Measurements from ENCODE around the gene RAPGEF4. TPM values are rescaled to one million over a fixed set of nuclear protein-coding genes. Genes with fewer than 3 reads are reported as not detected.

Gene RAPGEF4
- total RNA-seq, 1 donor from 2014 or later = 0.91 TPM

- no peak for DNase-seq (ENCODE audit: low spot score)
- H3K4me3 Mint-ChIP-seq (ENCODE audit: low read depth) = no peak overlapping the region
- H3K27ac Mint-ChIP-seq = no peak overlapping the region
- H3K4me1 Mint-ChIP-seq (ENCODE audit: low read depth) = no peaks in the 10 kb centered on the region
- H3K9me3 Mint-ChIP-seq = peaks cover 13% of the 10 kb centered on the region
- no peaks in the 10 kb centered on the region for H3K27me3 Mint-ChIP-seq (ENCODE audit: low read depth)
- intact Hi-C loops (cut with micrococcal nuclease) = no loop called here
- H3K36me3 Mint-ChIP-seq (ENCODE audit: low read depth) = no peaks in the 10 kb centered on the region
These were observed 27.4 kb downstream of the RAPGEF4 start for GRCh38 chr2:172763079-172763478.

GRCh38 chr2:172765662-172766061 lies 30.0 kb downstream of the RAPGEF4 start:
- Mint-ChIP-seq H3K4me3 (ENCODE audit: low read depth) (no peak overlapping the region), H3K4me1 (ENCODE audit: low read depth) (no peaks in the 10 kb centered on the region), H3K27ac (no peak overlapping the region), H3K36me3 (ENCODE audit: low read depth) (no peaks in the 10 kb centered on the region), H3K9me3 (peaks cover 6% of the 10 kb centered on the region), H3K27me3 (ENCODE audit: low read depth) (no peaks in the 10 kb centered on the region)
- intact Hi-C loops (cut with micrococcal nuclease) = no loop called here
- DNase-seq (ENCODE audit: low spot score) = no peak

GRCh38 chr2:172768401-172768800 lies 32.8 kb downstream of the RAPGEF4 start:
- no peaks in the 10 kb centered on the region for H3K4me1 Mint-ChIP-seq (ENCODE audit: low read depth)
- no peak overlapping the region for H3K27ac Mint-ChIP-seq
- H3K4me3 Mint-ChIP-seq (ENCODE audit: low read depth) = no peak overlapping the region
- DNase-seq (ENCODE audit: low spot score) = no peak
- intact Hi-C loops (cut with micrococcal nuclease) = no loop called here
- no peaks in the 10 kb centered on the region for H3K27me3 Mint-ChIP-seq (ENCODE audit: low read depth)
- H3K36me3 Mint-ChIP-seq (ENCODE audit: low read depth) = no peaks in the 10 kb centered on the region
- H3K9me3 Mint-ChIP-seq = no peaks in the 10 kb centered on the region

- H3K4me1 Mint-ChIP-seq (ENCODE audit: low read depth) = no peaks in the 10 kb centered on the region
- H3K4me3 Mint-ChIP-seq (ENCODE audit: low read depth) = no peak overlapping the region
- H3K36me3 Mint-ChIP-seq (ENCODE audit: low read depth) = no peaks in the 10 kb centered on the region
- intact Hi-C loops (cut with micrococcal nuclease) = no loop called here
- no peaks in the 10 kb centered on the region for H3K9me3 Mint-ChIP-seq
- H3K27me3 Mint-ChIP-seq (ENCODE audit: low read depth) = peaks cover 9% of the 10 kb centered on the region
- DNase-seq (ENCODE audit: low spot score) = no peak
- no peak overlapping the region for H3K27ac Mint-ChIP-seq
These were observed 34.2 kb downstream of the RAPGEF4 start for GRCh38 chr2:172769879-172770278.

GRCh38 chr2:172770887-172771286 lies 35.2 kb downstream of the RAPGEF4 start:
- no peaks in the 10 kb centered on the region for H3K4me1 Mint-ChIP-seq (ENCODE audit: low read depth)
- intact Hi-C loops (cut with micrococcal nuclease) = no loop called here
- peaks cover 9% of the 10 kb centered on the region for H3K27me3 Mint-ChIP-seq (ENCODE audit: low read depth)
- H3K9me3 Mint-ChIP-seq = no peaks in the 10 kb centered on the region
- no peak overlapping the region for H3K4me3 Mint-ChIP-seq (ENCODE audit: low read depth)
- H3K36me3 Mint-ChIP-seq (ENCODE audit: low read depth) = no peaks in the 10 kb centered on the region
- H3K27ac Mint-ChIP-seq = no peak overlapping the region
- no peak for DNase-seq (ENCODE audit: low spot score)

- Mint-ChIP-seq H3K4me1 (ENCODE audit: low read depth) (no peaks in the 10 kb centered on the region), H3K27ac (no peak overlapping the region), H3K4me3 (ENCODE audit: low read depth) (no peak overlapping the region), H3K27me3 (ENCODE audit: low read depth) (peaks cover 15% of the 10 kb centered on the region), H3K36me3 (ENCODE audit: low read depth) (no peaks in the 10 kb centered on the region), H3K9me3 (no peaks in the 10 kb centered on the region)
- DNase-seq (ENCODE audit: low spot score) = no peak
- intact Hi-C loops (cut with micrococcal nuclease) = no loop called here
These were observed 37.0 kb downstream of the RAPGEF4 start for GRCh38 chr2:172772633-172773032.

- Mint-ChIP-seq H3K4me1 (ENCODE audit: low read depth) (no peaks in the 10 kb centered on the region), H3K4me3 (ENCODE audit: low read depth) (no peak overlapping the region), H3K36me3 (ENCODE audit: low read depth) (no peaks in the 10 kb centered on the region), H3K27ac (no peak overlapping the region), H3K27me3 (ENCODE audit: low read depth) (peaks cover 18% of the 10 kb centered on the region), H3K9me3 (no peaks in the 10 kb centered on the region)
- intact Hi-C loops (cut with micrococcal nuclease) = no loop called here
- DNase-seq (ENCODE audit: low spot score) = no peak
These were observed 38.7 kb downstream of the RAPGEF4 start for GRCh38 chr2:172774302-172774701.

- Mint-ChIP-seq H3K27me3 (ENCODE audit: low read depth) (peaks cover 27% of the 10 kb centered on the region), H3K9me3 (no peaks in the 10 kb centered on the region), H3K4me3 (ENCODE audit: low read depth) (no peak overlapping the region), H3K36me3 (ENCODE audit: low read depth) (no peaks in the 10 kb centered on the region), H3K27ac (no peak overlapping the region), H3K4me1 (ENCODE audit: low read depth) (no peaks in the 10 kb centered on the region)
- intact Hi-C loops (cut with micrococcal nuclease) = no loop called here
- no peak for DNase-seq (ENCODE audit: low spot score)
These were observed 39.7 kb downstream of the RAPGEF4 start for GRCh38 chr2:172775319-172775718.

- intact Hi-C loops (cut with micrococcal nuclease) = no loop called here
- Mint-ChIP-seq H3K27ac (no peak overlapping the region), H3K4me3 (ENCODE audit: low read depth) (no peak overlapping the region), H3K27me3 (ENCODE audit: low read depth) (peaks cover 31% of the 10 kb centered on the region), H3K36me3 (ENCODE audit: low read depth) (no peaks in the 10 kb centered on the region), H3K9me3 (no peaks in the 10 kb centered on the region), H3K4me1 (ENCODE audit: low read depth) (no peaks in the 10 kb centered on the region)
- no peak for DNase-seq (ENCODE audit: low spot score)
These were observed 41.8 kb downstream of the RAPGEF4 start for GRCh38 chr2:172777431-172777830.

- H3K4me3 Mint-ChIP-seq (ENCODE audit: low read depth) = no peak overlapping the region
- H3K9me3 Mint-ChIP-seq = no peaks in the 10 kb centered on the region
- no peaks in the 10 kb centered on the region for H3K36me3 Mint-ChIP-seq (ENCODE audit: low read depth)
- no peaks in the 10 kb centered on the region for H3K4me1 Mint-ChIP-seq (ENCODE audit: low read depth)
- peaks cover 27% of the 10 kb centered on the region for H3K27me3 Mint-ChIP-seq (ENCODE audit: low read depth)
- no peak for DNase-seq (ENCODE audit: low spot score)
- intact Hi-C loops (cut with micrococcal nuclease) = no loop called here
- no peak overlapping the region for H3K27ac Mint-ChIP-seq
These were observed 47.0 kb downstream of the RAPGEF4 start for GRCh38 chr2:172782506-172783164.

- H3K9me3 Mint-ChIP-seq = no peaks in the 10 kb centered on the region
- H3K27ac Mint-ChIP-seq = no peak overlapping the region
- no peak overlapping the region for H3K4me3 Mint-ChIP-seq (ENCODE audit: low read depth)
- H3K4me1 Mint-ChIP-seq (ENCODE audit: low read depth) = no peaks in the 10 kb centered on the region
- no peaks in the 10 kb centered on the region for H3K36me3 Mint-ChIP-seq (ENCODE audit: low read depth)
- peaks cover 26% of the 10 kb centered on the region for H3K27me3 Mint-ChIP-seq (ENCODE audit: low read depth)
- DNase-seq (ENCODE audit: low spot score) = no peak
- intact Hi-C loops (cut with micrococcal nuclease) = no loop called here
These were observed 47.7 kb downstream of the RAPGEF4 start for GRCh38 chr2:172783165-172783898.

GRCh38 chr2:172788871-172789270 lies 53.2 kb downstream of the RAPGEF4 start:
- H3K4me1 Mint-ChIP-seq (ENCODE audit: low read depth) = no peaks in the 10 kb centered on the region
- intact Hi-C loops (cut with micrococcal nuclease) = no loop called here
- no peaks in the 10 kb centered on the region for H3K9me3 Mint-ChIP-seq
- no peak for DNase-seq (ENCODE audit: low spot score)
- peaks cover 4% of the 10 kb centered on the region for H3K27me3 Mint-ChIP-seq (ENCODE audit: low read depth)
- no peak overlapping the region for H3K27ac Mint-ChIP-seq
- no peaks in the 10 kb centered on the region for H3K36me3 Mint-ChIP-seq (ENCODE audit: low read depth)
- no peak overlapping the region for H3K4me3 Mint-ChIP-seq (ENCODE audit: low read depth)

- no peak for DNase-seq (ENCODE audit: low spot score)
- Mint-ChIP-seq H3K4me1 (ENCODE audit: low read depth) (no peaks in the 10 kb centered on the region), H3K9me3 (no peaks in the 10 kb centered on the region), H3K27me3 (ENCODE audit: low read depth) (peaks cover 4% of the 10 kb centered on the region), H3K36me3 (ENCODE audit: low read depth) (no peaks in the 10 kb centered on the region), H3K4me3 (ENCODE audit: low read depth) (no peak overlapping the region), H3K27ac (no peak overlapping the region)
- intact Hi-C loops (cut with micrococcal nuclease) = no loop called here
These were observed 54.8 kb downstream of the RAPGEF4 start for GRCh38 chr2:172790404-172790803.
